Vagina (tissue), 2 donors: Measurements from ENCODE around the gene APOL4.

ENCODE experiments used
- POLR2AphosphoS5 ChIP-seq, 2 donors: sonication (generic); formaldehyde crosslinking; IDR thresholded peaks; one replicate each; pipeline ENCODE4 v1.9.0; 2017; ENCODE audit warnings: antibody characterized with exemption in 2 of 2, mild to moderate bottlenecking in 2 of 2, low read depth in 1 of 2; ENCODE audit not compliant: insufficient read depth in 1 of 2
- TF ChIP-seq, protein P1 (sequence below), 3 experiments: fragments of 450-650 bp in 2 of 3; fragments of 200-600 bp in 1 of 3; sonication (generic) in 1 of 3; IDR thresholded peaks; one replicate each; pipeline ENCODE4 v1.5.1; 2017 to 2019; ENCODE audit warnings: antibody characterized with exemption in 3 of 3, mild to moderate bottlenecking in 2 of 3, moderate library complexity in 2 of 3

DNA sequence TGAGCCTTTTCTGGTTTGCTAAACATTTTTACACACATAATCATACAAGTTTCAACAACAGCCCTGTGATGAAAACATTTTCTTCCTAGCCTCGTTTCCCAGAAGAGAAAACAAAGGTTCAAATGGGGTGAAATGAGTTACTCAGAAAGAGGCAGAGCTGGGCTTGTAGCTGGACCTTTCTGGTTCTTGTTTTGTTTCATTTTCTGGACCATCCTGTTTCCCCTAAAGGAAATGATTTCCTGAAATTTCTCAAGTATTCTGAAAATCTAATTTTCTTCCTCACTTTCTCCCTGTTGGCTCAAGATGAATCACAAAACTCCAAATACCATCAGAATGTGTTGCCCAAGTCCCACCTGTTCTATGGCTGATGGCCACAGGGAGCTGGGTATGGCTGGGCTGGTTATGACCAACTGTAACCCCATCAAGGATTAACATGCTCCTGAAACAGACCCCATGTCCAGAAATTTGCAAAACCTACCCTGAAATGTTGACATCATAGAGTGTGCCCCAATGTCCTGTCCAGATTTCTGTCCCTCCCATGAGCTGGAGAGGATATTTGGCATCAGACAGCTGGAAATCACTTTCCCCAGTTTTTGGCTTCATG is 6.7 kb upstream of the APOL4 start:
- TF ChIP-seq, protein P1, sequence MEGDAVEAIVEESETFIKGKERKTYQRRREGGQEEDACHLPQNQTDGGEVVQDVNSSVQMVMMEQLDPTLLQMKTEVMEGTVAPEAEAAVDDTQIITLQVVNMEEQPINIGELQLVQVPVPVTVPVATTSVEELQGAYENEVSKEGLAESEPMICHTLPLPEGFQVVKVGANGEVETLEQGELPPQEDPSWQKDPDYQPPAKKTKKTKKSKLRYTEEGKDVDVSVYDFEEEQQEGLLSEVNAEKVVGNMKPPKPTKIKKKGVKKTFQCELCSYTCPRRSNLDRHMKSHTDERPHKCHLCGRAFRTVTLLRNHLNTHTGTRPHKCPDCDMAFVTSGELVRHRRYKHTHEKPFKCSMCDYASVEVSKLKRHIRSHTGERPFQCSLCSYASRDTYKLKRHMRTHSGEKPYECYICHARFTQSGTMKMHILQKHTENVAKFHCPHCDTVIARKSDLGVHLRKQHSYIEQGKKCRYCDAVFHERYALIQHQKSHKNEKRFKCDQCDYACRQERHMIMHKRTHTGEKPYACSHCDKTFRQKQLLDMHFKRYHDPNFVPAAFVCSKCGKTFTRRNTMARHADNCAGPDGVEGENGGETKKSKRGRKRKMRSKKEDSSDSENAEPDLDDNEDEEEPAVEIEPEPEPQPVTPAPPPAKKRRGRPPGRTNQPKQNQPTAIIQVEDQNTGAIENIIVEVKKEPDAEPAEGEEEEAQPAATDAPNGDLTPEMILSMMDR (IDR thresholded peaks at IDR 0.05): no peak
- no peak for TF ChIP-seq POLR2AphosphoS5 (IDR thresholded peaks at IDR 0.05; ENCODE audit: insufficient read depth in 1 of 2, low read depth in 1 of 2)
